ENCODE results near the gene VLDLR.

DNA sequence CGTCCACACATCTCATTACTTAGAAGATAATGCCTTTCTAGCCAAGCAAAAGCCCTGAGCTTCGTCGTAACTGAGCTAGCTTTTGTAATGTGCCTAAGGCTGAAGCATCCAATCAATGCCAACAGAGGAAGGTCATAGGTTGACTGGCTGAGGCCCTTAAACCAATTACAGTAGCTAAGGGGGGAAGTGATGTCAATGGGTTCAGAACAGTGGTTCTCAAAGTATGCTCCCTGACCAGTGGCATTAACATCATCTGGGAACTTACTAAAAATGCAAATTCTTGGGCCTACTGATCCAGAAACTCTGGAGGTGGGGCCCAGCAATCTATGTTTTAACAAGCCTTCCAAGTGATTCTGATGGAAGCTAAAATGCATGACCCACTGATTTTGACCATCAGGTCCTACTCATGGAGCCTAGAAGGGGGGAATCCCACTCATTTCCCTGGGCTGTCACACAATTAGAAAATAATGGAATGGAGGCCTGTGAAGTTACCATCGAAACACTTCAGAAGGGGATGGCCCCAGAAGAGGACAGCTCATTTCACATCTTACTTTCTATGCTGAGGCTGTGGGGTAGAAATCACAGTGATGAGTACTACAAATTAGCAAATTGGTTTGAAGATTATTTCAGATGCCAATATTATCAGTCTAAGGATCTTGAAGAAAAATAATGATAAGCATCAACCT lies 4.8 kb upstream of the VLDLR start:
- TF ChIP-seq POLR2A (IDR thresholded peaks at IDR 0.05) = no peak
- TF ChIP-seq, protein P1, sequence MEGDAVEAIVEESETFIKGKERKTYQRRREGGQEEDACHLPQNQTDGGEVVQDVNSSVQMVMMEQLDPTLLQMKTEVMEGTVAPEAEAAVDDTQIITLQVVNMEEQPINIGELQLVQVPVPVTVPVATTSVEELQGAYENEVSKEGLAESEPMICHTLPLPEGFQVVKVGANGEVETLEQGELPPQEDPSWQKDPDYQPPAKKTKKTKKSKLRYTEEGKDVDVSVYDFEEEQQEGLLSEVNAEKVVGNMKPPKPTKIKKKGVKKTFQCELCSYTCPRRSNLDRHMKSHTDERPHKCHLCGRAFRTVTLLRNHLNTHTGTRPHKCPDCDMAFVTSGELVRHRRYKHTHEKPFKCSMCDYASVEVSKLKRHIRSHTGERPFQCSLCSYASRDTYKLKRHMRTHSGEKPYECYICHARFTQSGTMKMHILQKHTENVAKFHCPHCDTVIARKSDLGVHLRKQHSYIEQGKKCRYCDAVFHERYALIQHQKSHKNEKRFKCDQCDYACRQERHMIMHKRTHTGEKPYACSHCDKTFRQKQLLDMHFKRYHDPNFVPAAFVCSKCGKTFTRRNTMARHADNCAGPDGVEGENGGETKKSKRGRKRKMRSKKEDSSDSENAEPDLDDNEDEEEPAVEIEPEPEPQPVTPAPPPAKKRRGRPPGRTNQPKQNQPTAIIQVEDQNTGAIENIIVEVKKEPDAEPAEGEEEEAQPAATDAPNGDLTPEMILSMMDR (IDR thresholded peaks at IDR 0.05) = no peak

All from heart left ventricle (tissue), 13 donors.